IPS-18c (cell line): ENCODE results near the gene KCND3.

Experiments
- H3K4me3 ChIP-seq: 2 replicates; pipeline ENCODE4 v1.7.0; 2013; ENCODE audit warnings: low read depth, mild to moderate bottlenecking, low read length, moderate library complexity; ENCODE audit not compliant: insufficient read depth
- H3K9me3 ChIP-seq: one replicate; pipeline ENCODE4 v1.6.1; 2013; ENCODE audit warnings: mild to moderate bottlenecking, low read length, moderate library complexity; ENCODE audit not compliant: control insufficient read depth, insufficient read depth

KCND3 gene

DNA sequence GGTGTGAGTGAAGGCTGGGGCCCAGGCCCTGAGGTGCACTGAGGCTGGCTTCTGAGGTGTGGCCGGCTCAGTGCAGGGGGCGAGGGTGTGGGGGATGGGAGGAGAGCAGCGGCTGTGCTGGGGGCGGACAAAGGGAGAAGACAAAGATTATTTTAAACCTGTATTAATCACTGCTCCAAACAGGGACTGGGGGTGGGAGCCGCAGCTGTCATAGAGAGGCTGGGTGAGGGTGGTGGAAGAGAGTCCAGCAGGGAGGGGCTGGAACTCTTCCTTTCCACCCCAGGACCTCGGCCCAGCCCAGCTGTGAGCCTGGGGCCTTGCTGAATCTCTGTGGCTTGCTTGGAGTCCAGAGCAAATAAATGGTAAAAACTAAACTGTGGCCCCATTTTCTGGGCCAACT, 106.9 kb downstream of the KCND3 start:
- Histone ChIP-seq H3K9me3 (no peaks in the 10 kb centered on the region), H3K4me3 (no peak overlapping the region)

DNA sequence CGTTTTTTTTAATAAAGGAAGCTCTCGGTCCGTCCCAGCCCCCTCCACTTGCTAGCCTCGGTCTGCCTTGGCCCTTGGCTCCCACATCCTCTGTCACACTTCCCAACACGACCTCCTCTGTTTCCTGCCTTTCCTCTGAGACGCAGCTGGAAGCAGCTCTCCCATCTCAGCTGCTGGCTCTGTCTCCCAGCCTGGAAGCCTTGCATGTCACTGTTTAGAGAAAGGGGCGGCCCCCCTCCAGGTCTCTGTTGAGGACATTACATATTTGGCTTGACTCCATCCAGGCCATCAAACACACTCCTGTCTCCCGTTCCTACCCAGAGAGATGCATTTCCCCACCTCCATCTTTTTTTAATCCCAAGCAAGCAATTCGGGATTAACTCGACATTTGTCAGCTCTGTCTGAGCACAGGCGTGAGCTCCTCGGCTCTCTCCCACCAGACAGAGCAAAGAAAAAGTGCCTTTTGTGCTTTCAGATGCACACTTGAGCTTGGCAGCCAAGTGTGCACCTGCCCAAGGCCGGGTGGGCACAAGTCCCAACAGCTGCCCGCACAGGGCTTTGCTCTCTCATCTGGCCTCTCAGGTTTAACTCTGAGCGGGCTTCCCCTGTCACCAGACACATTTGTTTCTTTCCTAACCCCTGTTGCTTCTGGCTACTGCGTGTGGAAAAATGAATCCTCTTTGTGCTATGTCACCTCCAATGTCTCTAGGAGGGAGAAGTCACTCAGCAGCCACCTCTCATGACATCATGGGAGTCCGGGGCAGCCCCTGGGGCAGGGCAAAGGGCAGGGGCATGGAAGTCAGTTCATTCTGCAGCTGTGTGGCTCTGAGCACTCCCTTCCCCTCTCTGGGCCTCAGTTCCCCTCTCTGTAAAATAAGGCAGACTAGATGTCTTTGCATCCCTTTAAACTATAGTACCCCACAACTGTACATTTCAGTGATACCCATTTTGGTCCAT, 108.3 kb downstream of the KCND3 start:
- no peaks in the 10 kb centered on the region for H3K9me3 ChIP-seq
- no peak overlapping the region for H3K4me3 ChIP-seq

- Histone ChIP-seq H3K9me3 (no peaks in the 10 kb centered on the region), H3K4me3 (no peak overlapping the region)
Observed at GRCh38 chr1:111879081-111879480, 110.4 kb downstream of the KCND3 start.

DNA sequence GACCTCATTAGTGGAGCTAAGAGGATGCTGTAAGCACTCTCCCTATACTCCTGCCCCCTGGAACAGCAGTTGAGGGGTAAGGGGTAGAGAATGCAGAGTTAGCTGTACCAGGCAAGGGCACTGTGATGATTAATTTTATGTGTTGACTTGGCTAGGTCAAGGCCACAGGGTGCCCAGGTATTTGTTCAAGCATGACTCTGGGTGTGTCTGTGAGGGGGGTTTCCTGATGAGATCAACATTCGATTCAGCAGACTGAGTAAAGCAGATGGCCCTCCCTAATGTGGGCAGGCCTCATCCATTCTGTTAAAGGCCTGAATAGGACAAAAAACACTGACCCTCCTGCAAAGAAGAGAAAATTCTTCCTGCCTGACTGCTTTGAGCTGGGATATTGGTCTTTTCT, 110.8 kb downstream of the KCND3 start:
- Histone ChIP-seq H3K4me3 (no peak overlapping the region), H3K9me3 (peaks cover 2% of the 10 kb centered on the region)

GRCh38 chr1:111878091-111878490, 111.4 kb downstream of the KCND3 start:
- H3K4me3 ChIP-seq = no peak overlapping the region

DNA sequence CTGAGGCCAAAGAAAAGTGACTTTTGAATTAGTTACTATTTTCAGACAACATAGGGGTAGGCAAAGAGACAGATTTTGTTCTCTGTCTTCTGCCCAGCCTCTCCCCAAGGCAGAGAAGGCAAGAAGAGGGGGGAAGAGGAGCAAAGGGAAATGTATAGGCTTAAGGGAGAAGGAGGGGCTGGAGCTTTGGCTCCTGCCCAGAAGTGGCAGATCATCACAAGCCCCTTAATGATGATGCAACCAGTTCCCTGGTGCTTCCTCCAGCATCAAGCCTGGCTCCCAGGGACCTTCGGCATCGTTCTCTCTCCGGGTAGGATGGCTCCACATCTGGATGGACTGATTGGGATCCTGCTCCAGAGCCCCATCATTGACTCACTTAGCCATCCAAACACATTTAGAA, 112.8 kb downstream of the KCND3 start:
- Histone ChIP-seq H3K4me3 (no peak overlapping the region), H3K9me3 (peaks cover 2% of the 10 kb centered on the region)

More at GRCh38 chr1:111878091-111878490, 111.4 kb downstream of the KCND3 start:
- H3K9me3 ChIP-seq = peaks cover 2% of the 10 kb centered on the region

- Histone ChIP-seq H3K4me3 (no peak overlapping the region), H3K9me3 (peaks cover 2% of the 10 kb centered on the region)
Observed at GRCh38 chr1:111875640-111876039, 113.8 kb downstream of the KCND3 start.

- H3K4me3 ChIP-seq = no peak overlapping the region
- H3K9me3 ChIP-seq = peaks cover 2% of the 10 kb centered on the region
Observed at GRCh38 chr1:111873460-111874030, 115.9 kb downstream of the KCND3 start.

- H3K4me3 ChIP-seq = no peak overlapping the region
Observed at GRCh38 chr1:111870181-111870580, 119.3 kb downstream of the KCND3 start.

GRCh38 chr1:111867868-111868440, 121.5 kb downstream of the KCND3 start:
- Histone ChIP-seq H3K4me3 (no peak overlapping the region), H3K9me3 (no peaks in the 10 kb centered on the region)

More at GRCh38 chr1:111870181-111870580, 119.3 kb downstream of the KCND3 start:
- peaks cover 2% of the 10 kb centered on the region for H3K9me3 ChIP-seq

DNA sequence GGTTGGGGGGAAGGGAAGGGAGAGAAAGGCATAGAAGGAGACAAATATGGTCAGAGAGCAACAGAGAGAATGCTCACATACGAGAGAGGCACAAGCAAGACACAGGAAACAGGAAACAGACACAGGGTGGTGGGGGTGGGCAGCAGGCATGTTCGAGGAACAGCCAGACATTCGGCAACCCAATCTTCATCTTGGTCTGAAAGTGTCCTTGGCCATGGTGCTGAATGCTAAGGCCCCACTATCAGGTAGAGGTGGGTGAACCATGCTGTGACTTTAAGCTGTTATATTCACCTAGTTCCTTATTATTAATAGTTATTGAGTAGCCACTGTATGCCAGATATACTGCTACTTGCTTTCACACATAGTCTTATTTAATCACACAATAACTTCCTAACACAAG, 124.6 kb downstream of the KCND3 start:
- Histone ChIP-seq H3K4me3 (no peak overlapping the region), H3K9me3 (no peaks in the 10 kb centered on the region)

- Histone ChIP-seq H3K4me3 (no peak overlapping the region), H3K9me3 (no peaks in the 10 kb centered on the region)
Observed at GRCh38 chr1:111863401-111863800, 126.1 kb downstream of the KCND3 start.

- Histone ChIP-seq H3K9me3 (no peaks in the 10 kb centered on the region), H3K4me3 (no peak overlapping the region)
Observed at GRCh38 chr1:111862599-111862998, 126.9 kb downstream of the KCND3 start.

DNA sequence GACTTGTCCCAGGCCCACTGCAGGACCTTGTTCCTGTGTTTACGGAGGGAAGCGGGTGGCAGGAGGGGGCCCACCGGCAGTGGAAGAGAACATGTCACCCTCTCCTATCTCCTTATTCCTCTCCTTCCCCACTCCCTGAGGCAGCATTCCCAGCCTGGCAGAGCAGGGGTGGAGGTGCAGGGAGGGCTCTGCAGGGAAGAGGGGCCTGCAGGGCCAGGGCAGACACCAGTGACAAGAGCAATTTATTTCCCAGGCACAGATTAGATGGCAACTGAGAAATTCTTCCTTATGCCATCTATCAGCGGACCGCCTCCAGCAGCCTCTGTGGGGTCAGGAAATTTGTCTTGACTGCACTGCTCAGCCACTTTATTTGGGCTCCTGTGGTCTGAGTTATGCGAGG, 127.9 kb downstream of the KCND3 start:
- no peaks in the 10 kb centered on the region for H3K9me3 ChIP-seq
- no peak overlapping the region for H3K4me3 ChIP-seq

DNA sequence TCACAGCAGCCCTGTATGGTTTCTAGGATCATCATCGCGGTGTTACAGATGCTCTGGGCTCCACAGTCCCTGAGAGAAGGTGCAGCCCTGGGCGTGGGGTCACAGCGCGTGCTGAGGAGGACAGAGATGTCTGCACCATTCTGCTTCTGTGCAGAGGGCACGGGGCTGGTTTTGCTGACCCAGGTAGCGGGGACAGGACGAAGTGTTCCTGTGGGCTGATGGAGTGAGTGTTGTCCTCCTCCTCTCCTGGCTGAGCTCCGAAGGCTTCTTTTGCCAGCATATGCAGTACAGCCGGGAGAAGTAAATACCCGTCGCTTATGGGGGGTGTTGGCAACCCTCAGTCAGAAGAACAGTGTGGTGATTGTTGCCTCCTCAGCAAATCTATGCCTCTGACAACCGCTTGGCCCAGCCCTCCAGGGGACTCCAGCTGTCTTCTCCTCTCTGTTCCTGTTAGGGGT, 132.2 kb downstream of the KCND3 start:
- Histone ChIP-seq H3K9me3 (peaks cover 2% of the 10 kb centered on the region), H3K4me3 (no peak overlapping the region)

- peaks cover 2% of the 10 kb centered on the region for H3K9me3 ChIP-seq
- no peak overlapping the region for H3K4me3 ChIP-seq
Observed at GRCh38 chr1:111856411-111857185, 132.9 kb downstream of the KCND3 start.

DNA sequence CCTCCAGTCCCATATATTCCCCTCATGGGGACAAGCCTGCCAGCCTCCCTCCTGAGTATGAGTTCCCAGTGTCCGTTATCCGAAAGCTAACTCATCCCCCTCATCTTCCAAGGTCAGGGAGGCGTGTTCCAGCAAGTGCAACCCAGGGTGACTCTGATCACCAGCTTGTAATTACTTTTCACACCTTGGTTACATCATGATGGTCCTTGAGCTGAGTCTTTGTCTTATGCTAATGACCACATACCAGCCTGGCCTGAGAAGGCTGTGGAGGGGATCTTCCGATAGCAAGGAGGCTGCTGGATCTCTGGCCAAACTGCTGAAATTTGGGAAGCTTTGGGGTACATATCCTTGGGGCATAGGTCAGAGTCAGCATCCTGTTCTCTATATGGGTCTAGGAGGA, 134.2 kb downstream of the KCND3 start:
- Histone ChIP-seq H3K9me3 (peaks cover 2% of the 10 kb centered on the region), H3K4me3 (no peak overlapping the region)
